ENCODE measurements around the gene S1PR3.

Gene S1PR3

GRCh38 chr9:88992556-88992955 lies 1.3 kb downstream of the S1PR3 start:
- Histone ChIP-seq H3K27me3 (replicated peaks; ENCODE audit: control insufficient read depth, insufficient read depth, low read length, poor library complexity, severe bottlenecking) (peaks cover 8% of the 10 kb centered on the region), H3K4me3 (ENCODE audit: insufficient read depth, low read depth, low read length, poor library complexity, severe bottlenecking) (no peak overlapping the region), H3K4me1 (ENCODE audit: control insufficient read depth, insufficient read depth, low read length, poor library complexity, severe bottlenecking) (peaks cover 3% of the 10 kb centered on the region), H3K36me3 (ENCODE audit: control insufficient read depth, insufficient read depth, low read length) (no peaks in the 10 kb centered on the region), H3K27ac (ENCODE audit: insufficient read depth, low read length, poor library complexity, severe bottlenecking) (no peak overlapping the region), H3K9me3 (ENCODE audit: control insufficient read depth, low read length) (no peaks in the 10 kb centered on the region)
- DNase-seq = no peak

GRCh38 chr9:88993327-88993726 lies 2.1 kb downstream of the S1PR3 start:
- Histone ChIP-seq H3K36me3 (ENCODE audit: control insufficient read depth, insufficient read depth, low read length) (no peaks in the 10 kb centered on the region), H3K27ac (ENCODE audit: insufficient read depth, low read length, poor library complexity, severe bottlenecking) (no peak overlapping the region), H3K4me3 (ENCODE audit: insufficient read depth, low read depth, low read length, poor library complexity, severe bottlenecking) (no peak overlapping the region)

GRCh38 chr9:88993871-88994460 lies 2.7 kb downstream of the S1PR3 start:
- Histone ChIP-seq H3K4me3 (ENCODE audit: insufficient read depth, low read depth, low read length, poor library complexity, severe bottlenecking) (no peak overlapping the region), H3K27me3 (replicated peaks; ENCODE audit: control insufficient read depth, insufficient read depth, low read length, poor library complexity, severe bottlenecking) (peaks cover 8% of the 10 kb centered on the region), H3K27ac (ENCODE audit: insufficient read depth, low read length, poor library complexity, severe bottlenecking) (no peak overlapping the region), H3K9me3 (ENCODE audit: control insufficient read depth, low read length) (no peaks in the 10 kb centered on the region), H3K4me1 (ENCODE audit: control insufficient read depth, insufficient read depth, low read length, poor library complexity, severe bottlenecking) (peaks cover 3% of the 10 kb centered on the region), H3K36me3 (ENCODE audit: control insufficient read depth, insufficient read depth, low read length) (no peaks in the 10 kb centered on the region)
- DNase-seq = no peak

More at GRCh38 chr9:88993327-88993726, 2.1 kb downstream of the S1PR3 start:
- H3K27me3 ChIP-seq (replicated peaks; ENCODE audit: control insufficient read depth, insufficient read depth, low read length, poor library complexity, severe bottlenecking) = peaks cover 8% of the 10 kb centered on the region
- no peaks in the 10 kb centered on the region for H3K9me3 ChIP-seq (ENCODE audit: control insufficient read depth, low read length)
- peaks cover 3% of the 10 kb centered on the region for H3K4me1 ChIP-seq (ENCODE audit: control insufficient read depth, insufficient read depth, low read length, poor library complexity, severe bottlenecking)
- no peak for DNase-seq

GRCh38 chr9:88994469-88995199 lies 3.4 kb downstream of the S1PR3 start:
- DNase-seq = no peak
- Histone ChIP-seq H3K27me3 (replicated peaks; ENCODE audit: control insufficient read depth, insufficient read depth, low read length, poor library complexity, severe bottlenecking) (peaks cover 8% of the 10 kb centered on the region), H3K4me1 (ENCODE audit: control insufficient read depth, insufficient read depth, low read length, poor library complexity, severe bottlenecking) (peaks cover 3% of the 10 kb centered on the region), H3K36me3 (ENCODE audit: control insufficient read depth, insufficient read depth, low read length) (no peaks in the 10 kb centered on the region), H3K9me3 (ENCODE audit: control insufficient read depth, low read length) (no peaks in the 10 kb centered on the region), H3K4me3 (ENCODE audit: insufficient read depth, low read depth, low read length, poor library complexity, severe bottlenecking) (no peak overlapping the region), H3K27ac (ENCODE audit: insufficient read depth, low read length, poor library complexity, severe bottlenecking) (no peak overlapping the region)

GRCh38 chr9:88995200-88995577 lies 3.9 kb downstream of the S1PR3 start:
- H3K27ac ChIP-seq (ENCODE audit: insufficient read depth, low read length, poor library complexity, severe bottlenecking) = no peak overlapping the region
- no peak overlapping the region for H3K4me3 ChIP-seq (ENCODE audit: insufficient read depth, low read depth, low read length, poor library complexity, severe bottlenecking)
- peaks cover 3% of the 10 kb centered on the region for H3K4me1 ChIP-seq (ENCODE audit: control insufficient read depth, insufficient read depth, low read length, poor library complexity, severe bottlenecking)
- no peaks in the 10 kb centered on the region for H3K36me3 ChIP-seq (ENCODE audit: control insufficient read depth, insufficient read depth, low read length)
- no peak for DNase-seq
- H3K9me3 ChIP-seq (ENCODE audit: control insufficient read depth, low read length) = no peaks in the 10 kb centered on the region
- peaks cover 8% of the 10 kb centered on the region for H3K27me3 ChIP-seq (replicated peaks; ENCODE audit: control insufficient read depth, insufficient read depth, low read length, poor library complexity, severe bottlenecking)

- no peak for DNase-seq
- Histone ChIP-seq H3K27ac (ENCODE audit: insufficient read depth, low read length, poor library complexity, severe bottlenecking) (no peak overlapping the region), H3K4me3 (ENCODE audit: insufficient read depth, low read depth, low read length, poor library complexity, severe bottlenecking) (no peak overlapping the region), H3K4me1 (ENCODE audit: control insufficient read depth, insufficient read depth, low read length, poor library complexity, severe bottlenecking) (peaks cover 3% of the 10 kb centered on the region), H3K9me3 (ENCODE audit: control insufficient read depth, low read length) (no peaks in the 10 kb centered on the region), H3K36me3 (ENCODE audit: control insufficient read depth, insufficient read depth, low read length) (no peaks in the 10 kb centered on the region), H3K27me3 (replicated peaks; ENCODE audit: control insufficient read depth, insufficient read depth, low read length, poor library complexity, severe bottlenecking) (peaks cover 8% of the 10 kb centered on the region)
Measured at GRCh38 chr9:88995627-88996026, 4.4 kb downstream of the S1PR3 start.

GRCh38 chr9:88996046-88996920 lies 5.0 kb downstream of the S1PR3 start:
- H3K27me3 ChIP-seq (replicated peaks; ENCODE audit: control insufficient read depth, insufficient read depth, low read length, poor library complexity, severe bottlenecking) = peaks cover 8% of the 10 kb centered on the region
- no peaks in the 10 kb centered on the region for H3K9me3 ChIP-seq (ENCODE audit: control insufficient read depth, low read length)
- H3K27ac ChIP-seq (ENCODE audit: insufficient read depth, low read length, poor library complexity, severe bottlenecking) = no peak overlapping the region
- no peak for DNase-seq
- no peaks in the 10 kb centered on the region for H3K36me3 ChIP-seq (ENCODE audit: control insufficient read depth, insufficient read depth, low read length)
- H3K4me3 ChIP-seq (ENCODE audit: insufficient read depth, low read depth, low read length, poor library complexity, severe bottlenecking) = no peak overlapping the region
- peaks cover 3% of the 10 kb centered on the region for H3K4me1 ChIP-seq (ENCODE audit: control insufficient read depth, insufficient read depth, low read length, poor library complexity, severe bottlenecking)

GRCh38 chr9:88996921-88997235 lies 5.6 kb downstream of the S1PR3 start:
- Histone ChIP-seq H3K27ac (ENCODE audit: insufficient read depth, low read length, poor library complexity, severe bottlenecking) (no peak overlapping the region), H3K36me3 (ENCODE audit: control insufficient read depth, insufficient read depth, low read length) (no peaks in the 10 kb centered on the region), H3K27me3 (replicated peaks; ENCODE audit: control insufficient read depth, insufficient read depth, low read length, poor library complexity, severe bottlenecking) (peaks cover 8% of the 10 kb centered on the region), H3K4me1 (ENCODE audit: control insufficient read depth, insufficient read depth, low read length, poor library complexity, severe bottlenecking) (no peaks in the 10 kb centered on the region), H3K4me3 (ENCODE audit: insufficient read depth, low read depth, low read length, poor library complexity, severe bottlenecking) (no peak overlapping the region), H3K9me3 (ENCODE audit: control insufficient read depth, low read length) (no peaks in the 10 kb centered on the region)
- no peak for DNase-seq

- Histone ChIP-seq H3K27ac (ENCODE audit: insufficient read depth, low read length, poor library complexity, severe bottlenecking) (no peak overlapping the region), H3K36me3 (ENCODE audit: control insufficient read depth, insufficient read depth, low read length) (no peaks in the 10 kb centered on the region), H3K27me3 (replicated peaks; ENCODE audit: control insufficient read depth, insufficient read depth, low read length, poor library complexity, severe bottlenecking) (peaks cover 8% of the 10 kb centered on the region), H3K9me3 (ENCODE audit: control insufficient read depth, low read length) (no peaks in the 10 kb centered on the region), H3K4me1 (ENCODE audit: control insufficient read depth, insufficient read depth, low read length, poor library complexity, severe bottlenecking) (no peaks in the 10 kb centered on the region), H3K4me3 (ENCODE audit: insufficient read depth, low read depth, low read length, poor library complexity, severe bottlenecking) (no peak overlapping the region)
- DNase-seq = no peak
Measured at GRCh38 chr9:88997646-88998045, 6.4 kb downstream of the S1PR3 start.

GRCh38 chr9:88998503-88998902 lies 7.2 kb downstream of the S1PR3 start:
- Histone ChIP-seq H3K4me3 (ENCODE audit: insufficient read depth, low read depth, low read length, poor library complexity, severe bottlenecking) (no peak overlapping the region), H3K9me3 (ENCODE audit: control insufficient read depth, low read length) (no peaks in the 10 kb centered on the region), H3K27me3 (replicated peaks; ENCODE audit: control insufficient read depth, insufficient read depth, low read length, poor library complexity, severe bottlenecking) (peaks cover 1% of the 10 kb centered on the region), H3K36me3 (ENCODE audit: control insufficient read depth, insufficient read depth, low read length) (no peaks in the 10 kb centered on the region), H3K4me1 (ENCODE audit: control insufficient read depth, insufficient read depth, low read length, poor library complexity, severe bottlenecking) (no peaks in the 10 kb centered on the region), H3K27ac (ENCODE audit: insufficient read depth, low read length, poor library complexity, severe bottlenecking) (no peak overlapping the region)
- DNase-seq = no peak

Measured in effector memory CD4-positive, alpha-beta T cell (primary cell).